Testis (tissue), 5 donors: ENCODE measurements around the gene KLRK1. TPM values are rescaled to one million over a fixed set of nuclear protein-coding genes. Genes with fewer than 3 reads are reported as not detected.
"Not testable (repeated sequence)": the region's sequence is repeated elsewhere in the genome, so short reads cannot be mapped to it uniquely, and the experiment has no call there.

ENCODE experiments used
- DNase-seq: peaks from one replicate; pipeline ENCODE4 v3.0.0-alpha.2; 2019
- H3K27ac ChIP-seq, 2 donors: fragments of 200-600 bp; sonication (generic); one replicate each; pipeline ENCODE4 v1.5.1; 2019
- H3K27me3 ChIP-seq: fragments of 200-600 bp; sonication (generic); one replicate; pipeline ENCODE4 v1.5.1; 2019
- H3K36me3 ChIP-seq: fragments of 200-600 bp; sonication (generic); one replicate; pipeline ENCODE4 v1.5.1; 2017; ENCODE audit warnings: low read depth; ENCODE audit errors: missing control alignments
- H3K4me1 ChIP-seq: fragments of 200-600 bp; sonication (generic); one replicate; pipeline ENCODE4 v1.5.1; 2019
- H3K4me3 ChIP-seq, 2 donors: fragments of 200-600 bp; sonication (generic); one replicate each; pipeline ENCODE4 v1.5.1; 2017 to 2019
- H3K9me3 ChIP-seq: fragments of 200-600 bp; sonication (generic); one replicate; pipeline ENCODE4 v1.5.1; 2017
- CTCF ChIP-seq, 3 experiments: fragments of 450-650 bp in 2 of 3; fragments of 200-600 bp in 1 of 3; sonication (generic) in 1 of 3; IDR thresholded peaks; one replicate each; pipeline ENCODE4 v1.5.1; 2016 to 2019; ENCODE audit warnings: antibody characterized with exemption in 3 of 3, mild to moderate bottlenecking in 2 of 3, moderate library complexity in 1 of 3
- POLR2A ChIP-seq: fragments of 450-650 bp; IDR thresholded peaks from one replicate; pipeline ENCODE4 v1.6.1; 2017; ENCODE audit warnings: antibody characterized with exemption, mild to moderate bottlenecking, moderate library complexity
- WGBS, 2 donors: methylation state at CpG; one replicate each; pipeline ENCODE4 v1.1.5; 2018; 5-methylcytosine and 5-hydroxymethylcytosine counted together
- intact Hi-C: fragments of 100-400 bp; cut with DNase I; formaldehyde crosslinking; loops from one replicate; pipeline ENCODE4 v1.15.1; 2023; ENCODE audit warnings: low total_unique reads
- long read RNA-seq, 2 donors: transcript quantifications; one replicate each; lab custom pipeline, GENCODE V29; 2026
- polyA plus RNA-seq: library from polyadenylated mRNA; stranded (reverse); fragments of 350-450 nt; fragmentation: Illumina TruSeq; extraction: RNeasy Lipid Tissue Mini Kit (QIAGEN cat#74804); gene quantifications from one replicate; pipeline ENCODE4 v1.2.3, GENCODE V29; 2014; ENCODE audit warnings: low read depth, low replicate concordance; ENCODE audit not compliant: insufficient read depth
- total RNA-seq, 2 donors: library from RNA; depleted of rRNA; stranded (reverse); fragments of >200 nt; gene quantifications; one replicate each; pipeline ENCODE4 v1.2.3, GENCODE V29; 2016

The KLRK1 gene
- total RNA-seq = 1 to 10 TPM; 1.3 to 2.8 TPM
- polyA plus RNA-seq = 5.4 TPM
- long read RNA-seq, donor 1 = 0 reads
- long read RNA-seq, donor 2 = 0 reads

DNA sequence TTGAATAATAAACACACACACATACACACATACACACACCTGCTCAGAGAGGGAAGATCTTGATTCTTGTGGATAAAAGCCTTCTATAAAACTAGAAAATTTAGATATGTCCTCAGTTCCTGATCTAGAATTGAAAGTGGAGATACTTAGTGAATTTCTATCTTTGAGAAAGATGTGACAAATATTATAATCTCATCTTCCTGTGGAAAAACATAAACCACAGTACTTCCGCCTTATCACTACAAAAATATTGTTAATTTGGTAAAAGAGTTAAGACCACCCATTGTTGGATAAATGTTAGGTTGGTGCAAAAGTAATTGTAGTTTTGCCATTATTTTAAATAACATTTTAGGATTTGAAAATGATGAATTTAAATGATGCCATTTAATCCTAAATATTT, at the start of gene KLRK1:
TSS of gene KLRK1 (minus strand) at position 138 of the 400 bp plus-strand sequence. CDS start 1,231 bp downstream, outside the sequence.
- 79 to 97% methylated on average over 1 of the region's 1 CpG for WGBS, 2 donors
- intact Hi-C loops = no loop called here
- no peaks in the 10 kb centered on the region for H3K36me3 ChIP-seq
- H3K4me1 ChIP-seq = no peaks in the 10 kb centered on the region
- no peaks in the 10 kb centered on the region for H3K9me3 ChIP-seq
- H3K27me3 ChIP-seq = no peaks in the 10 kb centered on the region
- TF ChIP-seq CTCF (IDR thresholded peaks at IDR 0.05) = no peak
- TF ChIP-seq POLR2A = no peak
- H3K27ac ChIP-seq = no peak within 1 kb of the TSS
- no peak within 1 kb of the TSS for H3K4me3 ChIP-seq
- no peak for DNase-seq

- H3K27me3 ChIP-seq, H3K27ac ChIP-seq, intact Hi-C loops, H3K9me3 ChIP-seq, H3K4me1 ChIP-seq, H3K4me3 ChIP-seq, DNase-seq, H3K36me3 ChIP-seq: not testable (repeated sequence)
- 55% methylated on average over 2 of the region's 2 CpGs; no CpG with 5 or more reads in 1 of the 2 donors for WGBS, 2 donors
Measured at GRCh38 chr12:10437601-10438000, 47.8 kb upstream of the KLRK1 start.

DNA sequence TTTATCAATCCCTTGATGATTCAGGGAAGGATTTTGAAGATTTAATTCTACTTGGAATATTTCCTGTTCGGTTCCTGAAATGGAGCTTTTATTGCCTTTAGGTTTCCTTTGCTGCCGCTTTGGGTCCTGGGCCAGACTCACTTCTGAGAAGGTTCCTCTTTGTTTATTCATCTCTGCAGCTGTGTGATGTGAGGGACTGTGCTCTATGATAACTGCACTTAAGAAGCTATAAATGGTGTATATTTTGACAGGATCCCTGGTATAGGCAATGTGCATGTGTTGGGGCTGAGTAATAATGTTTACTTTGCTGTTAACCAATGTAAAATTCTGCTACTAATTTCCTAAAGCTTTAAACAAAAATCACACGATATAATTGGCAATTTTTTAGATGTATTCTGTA, 46.0 kb upstream of the KLRK1 start, which contains the start of gene KLRC2:
TSS of gene KLRC2 (minus strand) at position 195 of the 400 bp plus-strand sequence. CDS start at position 171, 24 bp downstream.
- H3K36me3 ChIP-seq, H3K9me3 ChIP-seq, H3K27me3 ChIP-seq, H3K4me1 ChIP-seq, H3K27ac ChIP-seq, DNase-seq, H3K4me3 ChIP-seq, intact Hi-C loops: not testable (repeated sequence)
- WGBS, 2 donors = 55 to 67% methylated on average over 3 of the region's 3 CpGs

DNA sequence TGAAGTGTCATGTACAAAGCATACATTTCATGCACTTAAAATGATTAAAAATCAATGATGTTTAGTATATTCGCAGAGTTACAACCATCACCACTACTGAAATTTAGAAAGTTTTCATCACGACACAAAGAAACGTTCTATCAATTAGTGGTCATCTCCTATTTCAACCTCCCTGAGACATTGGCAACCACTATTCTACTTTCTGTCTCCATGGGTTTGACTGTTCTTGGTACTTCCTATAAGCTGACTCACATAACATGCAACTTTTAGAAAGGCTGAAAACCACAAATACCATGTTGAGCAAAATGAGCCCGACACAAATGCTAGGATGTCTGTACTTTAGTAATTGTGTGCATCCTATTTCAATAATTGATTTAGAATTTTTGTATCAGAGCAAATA, 40.8 kb upstream of the KLRK1 start:
- 92 to 94% methylated on average over 4 of the region's 4 CpGs for WGBS, 2 donors
- H3K9me3 ChIP-seq, H3K36me3 ChIP-seq, H3K27me3 ChIP-seq, intact Hi-C loops, DNase-seq, H3K4me1 ChIP-seq, H3K27ac ChIP-seq, H3K4me3 ChIP-seq: not testable (repeated sequence)

DNA sequence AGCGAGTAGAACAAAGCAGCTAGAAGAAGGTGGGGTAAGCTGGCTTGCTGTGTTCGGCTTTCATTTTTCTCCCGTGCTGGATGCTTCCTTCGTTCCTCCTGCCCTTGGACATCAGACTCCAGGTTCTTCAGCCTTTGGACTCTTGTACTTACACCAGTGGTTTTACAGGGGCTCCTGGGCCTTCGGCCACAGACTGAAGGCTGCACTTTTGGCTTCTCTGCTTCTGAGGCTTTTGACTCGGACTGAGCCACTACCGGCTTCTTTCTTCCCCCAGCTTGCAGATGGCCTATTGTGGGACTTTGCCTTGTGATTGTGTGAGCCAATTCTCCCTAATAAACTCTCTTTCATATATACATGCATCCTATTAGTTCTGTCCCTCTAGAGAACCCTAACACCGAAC, 36.1 kb upstream of the KLRK1 start:
- DNase-seq, H3K4me3 ChIP-seq, intact Hi-C loops, H3K27me3 ChIP-seq, H3K9me3 ChIP-seq, H3K27ac ChIP-seq, H3K36me3 ChIP-seq, H3K4me1 ChIP-seq: not testable (repeated sequence)
- 72 to 75% methylated on average over 7 of the region's 8 CpGs for WGBS, 2 donors

DNA sequence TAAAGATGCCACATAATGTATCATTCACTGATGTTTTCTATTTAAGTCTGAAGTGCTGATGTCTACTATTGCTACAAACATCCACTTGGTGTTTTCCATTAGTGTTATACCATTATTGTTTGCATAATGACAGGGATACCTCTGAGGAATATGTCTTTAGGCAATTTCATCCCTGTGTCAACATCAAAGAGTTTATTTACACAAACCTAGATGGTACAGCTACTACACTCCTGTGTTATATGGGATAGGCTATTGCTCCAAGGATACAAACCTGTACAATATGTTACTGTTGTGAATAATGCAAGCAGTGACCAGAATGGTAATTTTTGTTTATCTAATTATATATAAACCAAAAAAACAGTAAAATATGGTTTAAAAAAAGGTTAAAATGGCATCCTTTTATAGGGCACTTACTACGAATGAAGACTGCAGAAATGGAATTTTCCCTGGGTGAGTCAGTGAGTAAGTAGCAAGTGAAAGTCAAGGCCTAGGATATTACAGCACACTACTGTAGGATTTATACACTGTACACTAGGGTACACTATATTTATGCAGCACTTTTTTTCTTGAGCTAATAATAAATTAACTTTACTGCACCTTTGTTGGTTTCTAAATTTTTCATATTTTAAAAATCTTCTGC, 34.5 kb upstream of the KLRK1 start:
- H3K27me3 ChIP-seq, H3K9me3 ChIP-seq, H3K27ac ChIP-seq, intact Hi-C loops, H3K4me1 ChIP-seq, DNase-seq, H3K36me3 ChIP-seq, H3K4me3 ChIP-seq: not testable (repeated sequence)
- 100% methylated on average over 1 of the region's 1 CpG; no CpG with 5 or more reads in 1 of the 2 donors for WGBS, 2 donors

GRCh38 chr12:10422159-10422558, 32.3 kb upstream of the KLRK1 start:
- H3K4me1 ChIP-seq, H3K9me3 ChIP-seq, H3K4me3 ChIP-seq, H3K27me3 ChIP-seq, H3K36me3 ChIP-seq, DNase-seq, intact Hi-C loops, H3K27ac ChIP-seq: not testable (repeated sequence)
- WGBS, 2 donors = 43 to 72% methylated on average over 1 to 2 of the region's 3 CpGs

GRCh38 chr12:10420334-10420733, 30.5 kb upstream of the KLRK1 start, which contains the start of gene KLRC3:
Gene KLRC3, minus strand, starts transcription at chr12:10420595. Its CDS starts 45 bp downstream, at chr12:10420550.
- H3K4me3 ChIP-seq, H3K27ac ChIP-seq, intact Hi-C loops, H3K27me3 ChIP-seq, DNase-seq, H3K9me3 ChIP-seq, H3K4me1 ChIP-seq, H3K36me3 ChIP-seq: not testable (repeated sequence)
- WGBS, 2 donors = 53 to 71% methylated on average over 1 of the region's 1 CpG
